GM12891 (cell line): ENCODE data around the gene UGT1A4.

Experiments
- POLR2A ChIP-seq: IDR thresholded peaks from 2 replicates; pipeline ENCODE4 v1.6.1; 2011; ENCODE audit warnings: low read depth, low read length, control low read depth
- POLR2AphosphoS5 ChIP-seq: IDR thresholded peaks from 2 replicates; pipeline ENCODE4 v1.6.1; 2011; ENCODE audit warnings: low read depth, low read length, control low read depth

- TF ChIP-seq POLR2A (no peak), POLR2AphosphoS5 (no peak)
Measured at GRCh38 chr2:233706720-233707119, 11.8 kb upstream of the UGT1A4 start.
